Fibroblast of skin of scalp (primary cell): ENCODE results near the gene SPTBN2.
"Not testable (repeated sequence)": the region's sequence is repeated elsewhere in the genome, so short reads cannot be mapped to it uniquely, and the experiment has no call there.

Experiments used
- DNase-seq: peaks from one replicate; pipeline ENCODE4 v3.0.0-alpha.2; 2013

SPTBN2 gene

DNA sequence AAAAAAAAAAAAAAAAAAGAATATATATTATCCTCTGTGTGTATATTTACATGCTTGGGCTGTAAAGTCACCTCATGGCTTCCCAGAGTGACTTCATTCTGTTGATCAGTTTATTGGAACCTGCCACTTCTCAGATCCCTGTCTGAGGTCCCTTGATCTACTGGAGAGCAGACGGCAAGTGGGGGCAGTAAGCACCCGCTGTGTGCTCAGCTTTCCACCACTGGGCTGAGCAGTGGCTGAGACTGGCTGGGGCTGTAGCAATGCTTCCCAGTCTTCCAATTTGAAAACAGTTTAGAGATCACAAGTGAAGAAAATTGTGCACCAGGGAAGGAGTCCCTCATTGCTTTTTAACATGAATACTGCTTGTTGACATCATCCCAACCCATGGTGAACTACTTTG, 44.4 kb downstream of the SPTBN2 start:
- no peak for DNase-seq

GRCh38 chr11:66683877-66684276, 45.1 kb downstream of the SPTBN2 start:
- DNase-seq: no peak

- no peak for DNase-seq
These were observed 47.9 kb downstream of the SPTBN2 start for GRCh38 chr11:66680966-66681645.

DNA sequence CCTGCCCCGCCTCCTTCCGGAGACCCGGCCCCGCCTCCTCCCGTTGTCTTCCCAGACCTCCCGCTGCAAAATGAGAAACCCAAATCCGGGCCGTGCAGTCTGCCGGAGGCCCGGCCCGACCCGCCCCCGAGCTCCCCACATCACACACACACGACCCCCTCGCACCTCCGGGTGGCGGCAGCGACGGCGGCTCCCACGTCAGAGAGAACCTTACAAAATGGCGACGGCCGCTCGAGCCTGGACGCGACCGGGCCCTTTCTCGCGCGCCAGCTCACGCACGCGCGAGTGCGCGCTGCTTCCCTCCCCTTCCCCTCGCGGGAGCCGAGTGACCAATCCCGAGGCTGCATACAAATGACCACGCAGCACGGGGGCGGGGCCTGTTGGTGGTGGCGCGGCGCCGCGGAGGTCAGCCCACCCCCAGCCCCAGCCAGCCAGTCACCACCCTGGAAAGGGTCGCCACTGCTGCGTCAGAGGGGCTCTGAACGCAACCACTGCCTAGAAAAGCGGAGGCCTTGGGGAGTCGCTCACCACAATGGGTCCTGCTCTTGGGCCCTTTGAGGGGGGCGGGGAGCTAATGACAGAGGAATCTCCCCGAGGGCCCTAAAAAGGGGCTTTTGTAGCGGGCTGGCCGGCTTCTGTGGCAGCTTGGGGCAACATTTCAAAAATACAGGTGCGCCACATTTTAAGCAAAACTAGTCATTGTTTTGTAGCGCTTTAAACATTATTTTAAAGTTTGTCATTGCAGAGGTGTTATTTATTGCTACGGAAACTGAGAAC, 51.2 kb downstream of the SPTBN2 start, which contains the start of gene RBM4B:
TSS of gene RBM4B (minus strand) at position 289 of the 777 bp plus-strand sequence. CDS start 808 bp downstream, outside the sequence.
- DNase-seq: peak; percentile 96

GRCh38 chr11:66676931-66677598, 52.0 kb downstream of the SPTBN2 start:
- no peak for DNase-seq

- DNase-seq: no peak
These were observed 52.6 kb downstream of the SPTBN2 start for GRCh38 chr11:66676282-66676919.

DNA sequence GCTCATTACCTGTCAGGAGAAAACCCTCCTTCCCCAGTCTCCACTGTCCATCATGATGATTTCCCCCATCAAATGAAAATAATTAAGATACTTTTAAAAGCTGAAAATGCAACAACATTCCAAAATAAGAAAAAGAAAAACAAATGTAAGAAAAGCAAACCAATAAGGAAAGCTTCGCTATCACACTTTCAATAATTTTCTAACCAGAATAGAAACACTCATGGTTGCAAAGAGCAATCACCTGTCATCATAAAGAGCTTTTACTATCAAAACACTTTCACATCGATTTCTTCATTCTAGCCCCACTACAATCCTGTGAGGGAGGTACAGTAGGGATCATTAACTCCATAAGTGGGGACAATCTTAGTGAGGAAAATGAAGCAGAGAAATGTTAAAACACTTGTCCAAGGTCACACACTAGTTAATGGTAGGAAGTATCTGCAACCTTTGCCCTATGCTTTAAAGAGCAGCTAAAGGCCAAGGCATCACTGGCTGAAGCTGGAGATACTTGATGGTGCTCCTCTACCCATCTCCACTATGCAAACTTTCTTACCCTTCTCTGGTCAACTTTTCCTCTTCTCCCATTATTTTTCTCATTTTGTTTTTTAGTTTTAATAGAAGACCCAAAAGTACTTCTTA, 53.9 kb downstream of the SPTBN2 start:
- DNase-seq: no peak

DNA sequence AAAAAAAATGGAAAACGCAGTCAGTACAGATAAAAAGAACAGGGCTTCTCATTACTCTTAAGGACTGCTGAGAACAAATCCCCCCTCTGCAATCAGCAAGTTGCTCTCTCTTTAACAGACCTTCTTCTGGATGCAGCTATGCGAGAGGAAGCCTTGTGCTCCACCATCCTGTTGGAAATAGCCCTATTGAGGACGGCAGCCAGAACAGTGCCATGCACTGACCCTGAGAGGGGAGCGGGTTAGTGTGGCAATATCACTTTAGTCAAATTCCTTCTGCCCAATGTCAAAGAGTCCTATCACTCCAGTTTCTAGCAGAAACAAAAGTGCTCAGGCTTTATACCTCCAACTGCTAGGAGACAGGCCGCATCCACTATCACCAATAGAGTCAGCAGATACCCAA, 58.2 kb downstream of the SPTBN2 start:
- DNase-seq: no peak

DNA sequence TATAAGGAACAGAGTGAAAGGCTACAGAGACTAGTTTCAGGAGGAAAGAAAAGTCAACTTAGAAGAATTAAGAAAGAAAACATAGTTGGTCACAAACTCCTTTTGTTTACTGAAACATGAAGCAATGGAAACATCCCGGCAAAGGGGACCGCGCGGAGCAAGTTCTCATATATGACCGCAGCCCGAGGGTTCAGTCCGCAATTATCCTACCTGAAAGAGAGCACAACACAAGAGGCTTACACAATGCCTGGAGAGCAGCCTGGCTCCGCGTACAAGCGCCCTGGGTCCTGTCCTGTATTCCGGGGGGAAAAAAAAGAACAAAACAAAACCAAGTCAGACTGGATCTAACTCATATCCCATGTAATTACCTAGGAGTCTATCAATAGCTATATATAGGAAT, 63.6 kb downstream of the SPTBN2 start:
- no peak for DNase-seq

DNA sequence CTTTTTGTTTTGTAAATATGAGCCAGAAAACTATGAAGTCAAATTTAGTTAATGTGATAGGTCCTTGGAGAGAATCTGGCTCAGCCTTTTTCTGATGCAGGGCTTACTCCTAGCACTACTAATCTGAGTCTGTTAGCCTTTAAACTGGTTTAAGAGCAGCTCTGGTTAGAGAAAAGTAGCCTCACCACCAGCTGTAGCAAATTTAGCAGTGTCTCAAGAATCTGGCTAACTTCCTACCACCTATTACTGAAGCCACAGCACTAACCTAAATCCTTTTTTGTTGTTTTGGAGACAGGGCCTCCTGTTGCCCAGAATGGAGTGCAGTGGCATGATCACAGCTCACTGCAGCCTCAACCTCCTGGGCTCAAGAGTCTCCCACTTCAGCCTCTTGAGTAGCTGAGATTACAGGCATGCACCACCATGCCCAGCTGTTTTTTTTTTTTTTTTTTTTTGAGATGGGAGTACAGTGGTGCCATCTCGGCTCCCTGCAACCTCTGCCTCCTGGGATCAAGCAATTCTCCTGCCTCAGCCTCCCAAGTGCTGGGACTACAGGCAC, 65.2 kb downstream of the SPTBN2 start:
- no peak for DNase-seq

DNA sequence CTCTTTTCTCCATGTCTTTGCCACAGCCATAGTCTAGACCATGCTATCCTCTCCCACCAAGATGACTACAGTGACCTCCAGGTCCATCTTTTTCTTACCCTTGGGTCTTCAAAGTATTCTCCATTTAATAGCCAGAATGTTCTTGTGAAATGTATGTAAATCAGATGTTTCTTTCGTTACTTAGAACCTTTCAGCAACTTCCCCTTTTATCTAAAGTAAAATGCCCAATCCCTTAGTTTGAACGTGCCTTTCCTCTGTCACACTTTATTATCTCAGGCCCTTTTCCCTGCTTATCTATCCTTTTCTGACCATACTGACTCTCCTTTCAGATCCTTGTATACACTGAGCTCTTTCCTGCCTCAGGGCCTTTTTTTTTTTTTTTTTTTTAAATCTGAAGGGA, 69.3 kb downstream of the SPTBN2 start:
- DNase-seq: no peak

DNA sequence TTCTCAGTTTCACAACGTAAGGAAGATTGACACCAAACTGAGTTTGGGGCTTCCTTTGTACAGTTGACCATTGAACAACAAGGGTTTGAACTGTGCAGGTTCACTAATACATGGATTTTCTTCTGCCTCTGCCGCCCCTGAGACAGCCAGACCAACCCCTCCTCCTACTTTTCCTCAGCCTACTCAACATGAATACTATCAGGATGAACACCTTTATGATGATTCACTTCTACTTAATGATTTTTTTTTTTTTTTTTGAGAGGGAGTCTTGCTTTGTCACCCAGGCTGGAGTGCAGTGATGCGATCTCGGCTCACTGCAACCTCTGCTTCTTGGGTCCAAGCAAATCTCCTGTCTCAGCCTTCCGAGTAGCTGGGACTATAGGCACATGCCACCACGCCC, 75.9 kb downstream of the SPTBN2 start:
- DNase-seq: no peak

- DNase-seq: no peak
These were observed 76.4 kb downstream of the SPTBN2 start for GRCh38 chr11:66652651-66653050.

GRCh38 chr11:66651016-66651415, 78.0 kb downstream of the SPTBN2 start:
- DNase-seq: no peak

GRCh38 chr11:66649903-66650302, 79.1 kb downstream of the SPTBN2 start:
- DNase-seq: no peak

- no peak for DNase-seq
These were observed 82.2 kb downstream of the SPTBN2 start for GRCh38 chr11:66646828-66647227.

DNA sequence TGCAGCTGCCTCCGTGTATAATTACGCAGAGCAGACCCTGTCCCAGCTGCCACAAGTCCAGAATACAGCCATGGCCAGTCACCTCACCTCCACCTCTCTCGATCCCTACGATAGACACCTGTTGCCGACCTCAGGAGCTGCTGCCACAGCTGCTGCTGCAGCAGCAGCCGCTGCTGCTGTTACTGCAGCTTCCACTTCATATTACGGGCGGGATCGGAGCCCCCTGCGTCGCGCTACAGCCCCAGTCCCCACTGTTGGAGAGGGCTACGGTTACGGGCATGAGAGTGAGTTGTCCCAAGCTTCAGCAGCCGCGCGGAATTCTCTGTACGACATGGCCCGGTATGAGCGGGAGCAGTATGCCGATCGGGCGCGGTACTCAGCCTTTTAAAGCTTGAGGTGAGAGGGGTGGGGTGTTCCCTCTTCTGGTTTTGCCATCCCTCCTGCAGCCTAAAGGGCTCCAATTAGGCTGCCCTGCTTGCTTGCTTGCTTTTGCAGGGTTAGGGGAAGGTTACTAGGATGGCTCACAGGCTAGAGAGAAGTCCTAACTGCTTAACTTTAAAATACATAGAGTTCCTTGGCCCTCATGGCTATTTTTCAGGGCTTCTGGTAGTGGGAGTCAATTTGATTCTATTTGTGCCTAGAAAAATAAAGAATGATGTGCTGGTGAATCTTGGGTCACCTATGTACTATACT, 85.1 kb downstream of the SPTBN2 start:
- no peak for DNase-seq

DNA sequence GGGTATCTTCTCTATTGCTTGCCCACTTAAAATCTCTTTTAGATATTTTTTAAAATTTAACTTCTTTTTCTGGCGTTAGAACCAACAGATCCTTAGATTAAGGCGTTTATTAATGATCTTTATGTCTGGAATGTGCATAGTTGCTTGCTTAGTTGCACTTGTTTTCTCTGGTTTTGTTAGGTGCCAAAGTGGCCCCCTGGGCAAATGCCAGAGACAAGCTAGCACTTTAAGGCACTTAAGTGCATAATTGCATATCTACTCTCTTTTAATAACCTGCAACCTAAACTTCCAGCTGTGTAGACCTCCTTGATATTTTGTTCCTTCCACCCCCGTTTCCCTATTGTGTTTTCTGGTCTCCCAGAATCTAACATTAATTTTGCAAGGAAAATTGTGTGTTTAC, 87.2 kb downstream of the SPTBN2 start:
- peak; percentile 36 for DNase-seq

DNA sequence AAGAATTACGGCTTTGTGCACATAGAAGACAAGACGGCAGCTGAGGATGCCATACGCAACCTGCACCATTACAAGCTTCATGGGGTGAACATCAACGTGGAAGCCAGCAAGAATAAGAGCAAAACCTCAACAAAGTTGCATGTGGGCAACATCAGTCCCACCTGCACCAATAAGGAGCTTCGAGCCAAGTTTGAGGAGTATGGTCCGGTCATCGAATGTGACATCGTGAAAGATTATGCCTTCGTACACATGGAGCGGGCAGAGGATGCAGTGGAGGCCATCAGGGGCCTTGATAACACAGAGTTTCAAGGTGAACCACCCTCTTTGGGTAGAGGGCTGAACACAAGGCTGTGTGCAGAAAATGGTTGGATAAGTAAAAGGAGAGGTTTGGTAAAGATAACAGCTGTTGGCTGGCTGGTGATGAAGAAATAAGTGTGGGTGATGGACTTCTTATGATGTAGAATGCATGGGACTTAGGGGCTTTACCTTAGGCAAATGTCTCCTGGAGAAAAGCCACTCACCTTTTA, 89.1 kb downstream of the SPTBN2 start:
- not testable (repeated sequence) for DNase-seq

DNA sequence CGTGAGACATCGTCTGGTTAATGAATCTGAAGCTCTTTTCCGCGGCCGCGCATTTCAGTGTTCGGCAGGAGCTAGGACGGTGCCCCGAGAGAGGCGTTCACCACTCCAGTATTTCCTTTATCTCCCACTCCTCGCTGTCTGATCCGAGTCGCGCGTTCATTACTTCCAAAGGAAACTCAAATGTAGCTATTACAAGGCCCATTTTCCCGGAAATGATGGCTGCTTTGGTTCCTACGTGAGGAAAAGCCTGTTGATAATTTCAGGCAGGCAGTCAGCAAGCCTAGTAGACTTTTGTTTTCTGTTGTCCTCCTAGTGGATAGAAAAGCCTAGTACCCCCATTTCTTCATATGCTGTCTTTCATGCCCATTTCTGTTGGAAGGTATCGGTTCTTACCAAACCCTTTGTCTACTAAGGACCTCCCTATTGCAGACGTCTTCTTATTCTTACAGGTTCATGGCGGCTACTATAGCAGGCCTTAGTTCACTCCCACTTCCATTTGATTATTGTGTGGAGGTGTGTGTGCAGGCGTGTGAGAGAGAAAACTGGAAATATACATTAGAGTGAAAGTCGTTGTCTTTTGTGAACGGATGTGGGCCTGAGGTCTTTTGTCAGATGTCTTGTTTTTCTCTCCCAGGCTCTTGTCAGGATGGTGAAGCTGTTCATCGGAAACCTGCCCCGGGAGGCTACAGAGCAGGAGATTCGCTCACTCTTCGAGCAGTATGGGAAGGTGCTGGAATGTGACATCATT, 89.8 kb downstream of the SPTBN2 start:
- peak; percentile 43 for DNase-seq
